ENCODE results near the gene RAP2C.
A peak's percentile ranks its signal among the peaks of the same experiment; 100 is the strongest.

RAP2C gene

GRCh38 chrX:132184871-132185270, 34.4 kb downstream of the RAP2C start:
- no peak overlapping the region for H3K4me3 ChIP-seq (replicated peaks; ENCODE audit: low read depth, low read length)
- DNase-seq (ENCODE audit: low read depth), result no peak

GRCh38 chrX:132181364-132181763, 37.9 kb downstream of the RAP2C start:
- TF ChIP-seq CTCF (IDR thresholded peaks at IDR 0.05; ENCODE audit: low read length, missing control alignments), result no peak
- no peak overlapping the region for H3K4me3 ChIP-seq (replicated peaks; ENCODE audit: low read depth, low read length)
- no peak for DNase-seq (ENCODE audit: low read depth)

More at GRCh38 chrX:132184871-132185270, 34.4 kb downstream of the RAP2C start:
- TF ChIP-seq CTCF (IDR thresholded peaks at IDR 0.05; ENCODE audit: low read length, missing control alignments), result no peak

DNA sequence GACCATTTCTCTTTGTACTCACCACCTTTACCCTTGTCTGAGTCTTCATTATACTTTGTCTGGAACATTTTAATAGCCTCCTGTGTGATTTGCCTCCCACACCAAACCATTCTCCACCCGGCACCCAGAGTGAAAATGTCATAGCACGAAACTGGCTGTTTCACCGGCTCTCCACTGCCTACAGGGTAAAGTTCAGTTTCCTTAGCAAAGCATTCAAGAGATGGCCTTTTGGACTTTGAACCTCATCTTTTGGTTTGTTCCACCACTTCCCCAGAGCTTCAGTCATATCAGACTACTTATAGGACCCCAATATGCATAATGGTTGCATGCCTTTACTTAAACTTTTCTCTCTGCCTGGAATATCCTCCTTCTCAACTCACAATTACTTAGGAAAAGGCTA, 38.3 kb downstream of the RAP2C start:
- TF ChIP-seq CTCF (IDR thresholded peaks at IDR 0.05; ENCODE audit: low read length, missing control alignments), result no peak
- H3K4me3 ChIP-seq (replicated peaks; ENCODE audit: low read depth, low read length), result no peak overlapping the region
- DNase-seq (ENCODE audit: low read depth), result no peak

DNA sequence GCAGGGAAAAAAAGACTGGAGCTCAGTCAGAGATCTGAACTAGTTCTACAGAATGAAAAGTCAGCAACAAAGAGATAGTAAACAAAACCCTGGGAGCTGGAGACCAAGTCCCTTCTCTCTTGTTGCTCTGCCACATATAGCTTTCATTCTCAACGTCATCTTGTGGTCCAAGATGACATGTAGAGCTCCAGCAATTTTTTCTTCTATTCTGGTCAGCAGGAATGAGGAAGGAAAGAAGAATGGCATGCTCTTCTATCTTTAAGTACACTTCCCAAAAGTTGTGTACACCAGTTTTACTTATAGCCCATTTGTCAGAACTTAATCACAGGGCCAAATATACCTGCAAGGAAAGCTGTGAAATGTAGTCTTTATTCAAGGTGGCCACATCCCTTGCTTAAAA, 45.6 kb downstream of the RAP2C start:
- no peak for DNase-seq (ENCODE audit: low read depth)
- no peak for TF ChIP-seq CTCF (IDR thresholded peaks at IDR 0.05; ENCODE audit: low read length, missing control alignments)
- H3K4me3 ChIP-seq (replicated peaks; ENCODE audit: low read depth, low read length), result no peak overlapping the region

DNA sequence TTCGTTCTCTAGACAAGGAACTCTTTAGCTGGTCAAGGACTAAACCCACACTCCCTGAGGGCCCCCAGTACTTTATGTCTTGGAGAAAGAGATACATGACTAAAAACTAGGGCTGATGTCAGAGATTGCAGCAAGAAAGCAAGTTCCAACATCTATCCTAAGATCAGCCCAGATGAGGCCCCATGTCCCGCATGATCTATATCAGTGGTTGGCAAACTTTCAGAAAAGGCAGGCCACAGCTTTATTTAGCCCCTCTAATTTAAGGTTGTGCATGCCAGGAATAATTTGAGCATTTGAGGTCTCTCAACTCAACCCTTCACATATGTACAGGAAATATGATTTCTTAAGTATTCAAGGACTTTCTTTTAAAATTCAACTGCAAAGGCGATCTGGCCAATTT, 47.4 kb downstream of the RAP2C start:
- H3K4me3 ChIP-seq (replicated peaks; ENCODE audit: low read depth, low read length), result no peak overlapping the region
- DNase-seq (ENCODE audit: low read depth), result no peak
- no peak for TF ChIP-seq CTCF (IDR thresholded peaks at IDR 0.05; ENCODE audit: low read length, missing control alignments)

- DNase-seq (ENCODE audit: low read depth), result peak; percentile 10
- no peak overlapping the region for H3K4me3 ChIP-seq (replicated peaks; ENCODE audit: low read depth, low read length)
- TF ChIP-seq CTCF (IDR thresholded peaks at IDR 0.05; ENCODE audit: low read length, missing control alignments), result no peak
Observed at GRCh38 chrX:132171478-132171877, 47.8 kb downstream of the RAP2C start.

DNA sequence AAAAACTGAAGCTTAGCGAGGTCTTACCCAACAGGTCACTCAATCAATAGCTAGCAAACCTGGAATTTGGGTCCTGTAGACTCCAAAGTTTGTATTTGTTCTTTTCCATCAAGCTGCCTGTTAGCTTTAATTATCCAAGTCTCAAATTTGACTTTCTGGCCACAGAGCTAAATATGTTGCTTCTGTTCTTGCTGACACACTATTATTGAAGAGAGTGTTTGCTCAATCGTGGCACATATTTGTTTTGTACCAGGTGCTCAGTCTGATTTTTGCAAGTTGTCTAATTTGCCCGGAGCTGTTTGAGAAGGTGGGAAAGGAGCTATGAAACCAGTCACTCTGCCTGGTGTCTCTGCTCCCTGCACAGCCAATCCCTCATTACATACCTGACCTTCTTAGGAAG, 49.7 kb downstream of the RAP2C start:
- no peak for DNase-seq (ENCODE audit: low read depth)
- TF ChIP-seq CTCF (IDR thresholded peaks at IDR 0.05; ENCODE audit: low read length, missing control alignments), result no peak

More for the DNA sequence above, 49.7 kb downstream of the RAP2C start:
- H3K4me3 ChIP-seq (replicated peaks; ENCODE audit: low read depth, low read length), result no peak overlapping the region

Data from fibroblast of pulmonary artery (primary cell).